ENCODE data around the gene HPDL. TPM values are rescaled to one million over a fixed set of nuclear protein-coding genes. Genes with fewer than 3 reads are reported as not detected.
"Not testable (repeated sequence)": the region's sequence is repeated elsewhere in the genome, so short reads cannot be mapped to it uniquely, and the experiment has no call there.

HPDL gene
- total RNA-seq, 1 donor from 2014 or later = 26.8 TPM

DNA sequence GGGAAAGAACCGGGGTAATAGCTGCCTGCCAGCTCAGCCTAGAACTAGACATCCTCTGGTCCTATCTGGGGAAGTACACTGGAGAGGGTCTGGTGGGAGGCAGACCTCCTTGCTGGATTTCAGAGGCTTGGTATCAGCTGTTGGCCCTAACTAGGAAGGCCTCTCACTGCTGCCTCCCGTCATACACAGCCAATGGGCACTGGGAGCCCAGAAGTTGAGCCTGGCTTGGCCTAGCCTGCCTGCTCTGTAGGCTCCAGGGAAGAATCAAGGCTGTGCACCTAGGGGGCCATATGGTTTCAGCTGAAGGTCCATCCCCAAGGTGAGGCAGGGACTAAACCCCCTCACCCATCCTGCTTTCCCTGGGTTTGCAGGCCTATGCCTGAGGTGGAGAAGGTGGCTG is 17.8 kb downstream of the HPDL start:
- intact Hi-C loops (cut with micrococcal nuclease) = loop anchor here (5.0 kb wide), 1 partner anchor 243 kb away; no protein-coding TSS in a partner anchor
- Mint-ChIP-seq H3K27me3 (ENCODE audit: low read depth) (no peaks in the 10 kb centered on the region), H3K4me1 (ENCODE audit: low read depth) (peaks cover 24% of the 10 kb centered on the region), H3K9me3 (no peaks in the 10 kb centered on the region), H3K4me3 (ENCODE audit: low read depth) (no peak overlapping the region), H3K36me3 (ENCODE audit: low read depth) (peaks cover 54% of the 10 kb centered on the region), H3K27ac (no peak overlapping the region)
- DNase-seq (ENCODE audit: low spot score) = no peak

DNA sequence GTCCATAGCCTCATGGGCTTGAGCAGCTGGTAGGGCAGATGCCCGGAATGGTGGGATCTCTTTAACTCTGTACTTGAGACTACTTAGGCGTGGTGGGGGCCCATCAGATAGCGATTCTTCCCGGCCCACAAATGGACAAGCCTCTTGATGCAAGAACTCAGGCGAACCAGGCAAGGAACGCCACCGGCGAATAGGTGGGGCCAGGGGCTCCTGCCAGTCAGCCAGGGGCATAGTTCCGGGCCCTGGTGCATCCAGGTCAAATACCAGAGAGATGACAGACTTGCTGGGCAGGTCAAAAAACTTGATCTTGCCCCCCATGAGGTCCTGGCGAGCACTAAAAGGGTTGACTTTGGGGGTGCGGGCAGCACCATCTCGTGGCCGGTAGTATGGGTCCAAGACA is 18.3 kb downstream of the HPDL start:
- H3K9me3 Mint-ChIP-seq = no peaks in the 10 kb centered on the region
- no peak overlapping the region for H3K4me3 Mint-ChIP-seq (ENCODE audit: low read depth)
- H3K4me1 Mint-ChIP-seq (ENCODE audit: low read depth) = peaks cover 25% of the 10 kb centered on the region
- no peak for DNase-seq (ENCODE audit: low spot score)
- H3K27ac Mint-ChIP-seq = no peak overlapping the region
- intact Hi-C loops (cut with micrococcal nuclease) = no loop called here
- H3K36me3 Mint-ChIP-seq (ENCODE audit: low read depth) = peaks cover 51% of the 10 kb centered on the region
- no peaks in the 10 kb centered on the region for H3K27me3 Mint-ChIP-seq (ENCODE audit: low read depth)

DNA sequence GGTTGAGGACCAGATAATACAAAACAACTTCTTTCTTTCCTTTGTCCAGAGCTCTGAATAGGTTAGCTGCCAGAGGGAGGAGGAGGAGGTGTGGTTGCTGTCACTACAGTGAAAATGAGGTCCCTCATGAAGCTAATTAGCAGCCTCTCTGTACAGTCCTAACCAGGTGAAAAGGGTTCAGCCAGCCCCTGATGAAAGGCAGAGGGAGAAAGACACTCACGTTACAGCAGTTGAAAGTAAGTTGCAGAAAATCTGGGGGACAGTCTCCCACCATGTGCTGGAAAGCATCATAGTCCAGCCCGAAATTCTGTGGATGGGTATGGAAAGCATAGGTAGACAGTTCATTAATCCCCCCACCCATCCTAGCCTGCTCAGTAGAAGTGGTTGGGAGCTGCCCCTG is 19.8 kb downstream of the HPDL start:
- Mint-ChIP-seq H3K27me3 (ENCODE audit: low read depth) (no peaks in the 10 kb centered on the region), H3K27ac (no peak overlapping the region), H3K36me3 (ENCODE audit: low read depth) (peaks cover 45% of the 10 kb centered on the region), H3K4me3 (ENCODE audit: low read depth) (no peak overlapping the region), H3K4me1 (ENCODE audit: low read depth) (peaks cover 33% of the 10 kb centered on the region), H3K9me3 (no peaks in the 10 kb centered on the region)
- intact Hi-C loops (cut with micrococcal nuclease) = no loop called here
- no peak for DNase-seq (ENCODE audit: low spot score)

DNA sequence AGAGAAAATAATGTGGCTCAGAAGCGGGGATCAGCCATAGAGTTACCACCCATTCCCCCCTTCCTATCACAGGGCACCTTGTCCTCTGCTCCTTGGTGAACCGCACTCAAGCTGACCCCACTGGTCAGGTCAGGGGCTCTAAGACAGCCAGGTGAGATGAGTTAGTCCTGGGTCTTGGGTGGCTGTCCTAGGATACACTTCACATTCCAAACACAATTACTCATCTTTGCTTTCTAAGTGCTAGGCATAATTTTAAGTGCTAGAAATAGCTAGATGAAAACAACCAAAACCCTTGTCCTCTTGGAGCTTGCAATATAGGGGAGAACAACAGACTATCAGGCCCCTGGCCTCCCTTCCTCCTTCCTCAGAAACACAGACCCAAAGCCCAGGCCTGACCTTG is 21.3 kb downstream of the HPDL start:
- intact Hi-C loops (cut with micrococcal nuclease) = no loop called here
- Mint-ChIP-seq H3K9me3 (no peaks in the 10 kb centered on the region), H3K36me3 (ENCODE audit: low read depth) (peaks cover 31% of the 10 kb centered on the region), H3K4me3 (ENCODE audit: low read depth) (no peak overlapping the region), H3K27me3 (ENCODE audit: low read depth) (no peaks in the 10 kb centered on the region), H3K27ac (no peak overlapping the region), H3K4me1 (ENCODE audit: low read depth) (peaks cover 29% of the 10 kb centered on the region)
- no peak for DNase-seq (ENCODE audit: low spot score)

DNA sequence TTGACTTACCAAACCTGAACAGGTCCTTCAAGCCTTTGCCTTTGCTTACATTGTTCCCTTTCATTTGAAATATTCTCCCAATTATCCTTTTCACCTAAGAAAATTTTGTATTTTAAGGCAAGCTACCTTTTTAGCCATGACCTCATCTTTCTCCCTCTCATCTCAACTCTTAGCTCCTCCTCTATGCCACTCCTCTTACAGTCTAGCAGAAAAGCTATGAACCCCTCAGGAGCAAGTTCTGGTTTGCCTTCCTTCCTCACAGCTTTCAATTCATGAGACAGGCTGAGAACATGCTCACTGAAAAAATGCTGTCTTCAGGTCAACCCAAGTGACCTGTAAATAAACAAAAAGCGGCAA is 21.9 kb downstream of the HPDL start:
- DNase-seq (ENCODE audit: low spot score) = no peak
- Mint-ChIP-seq H3K36me3 (ENCODE audit: low read depth) (peaks cover 25% of the 10 kb centered on the region), H3K9me3 (no peaks in the 10 kb centered on the region), H3K4me1 (ENCODE audit: low read depth) (peaks cover 29% of the 10 kb centered on the region), H3K27ac (no peak overlapping the region), H3K4me3 (ENCODE audit: low read depth) (no peak overlapping the region), H3K27me3 (ENCODE audit: low read depth) (no peaks in the 10 kb centered on the region)
- intact Hi-C loops (cut with micrococcal nuclease) = no loop called here

DNA sequence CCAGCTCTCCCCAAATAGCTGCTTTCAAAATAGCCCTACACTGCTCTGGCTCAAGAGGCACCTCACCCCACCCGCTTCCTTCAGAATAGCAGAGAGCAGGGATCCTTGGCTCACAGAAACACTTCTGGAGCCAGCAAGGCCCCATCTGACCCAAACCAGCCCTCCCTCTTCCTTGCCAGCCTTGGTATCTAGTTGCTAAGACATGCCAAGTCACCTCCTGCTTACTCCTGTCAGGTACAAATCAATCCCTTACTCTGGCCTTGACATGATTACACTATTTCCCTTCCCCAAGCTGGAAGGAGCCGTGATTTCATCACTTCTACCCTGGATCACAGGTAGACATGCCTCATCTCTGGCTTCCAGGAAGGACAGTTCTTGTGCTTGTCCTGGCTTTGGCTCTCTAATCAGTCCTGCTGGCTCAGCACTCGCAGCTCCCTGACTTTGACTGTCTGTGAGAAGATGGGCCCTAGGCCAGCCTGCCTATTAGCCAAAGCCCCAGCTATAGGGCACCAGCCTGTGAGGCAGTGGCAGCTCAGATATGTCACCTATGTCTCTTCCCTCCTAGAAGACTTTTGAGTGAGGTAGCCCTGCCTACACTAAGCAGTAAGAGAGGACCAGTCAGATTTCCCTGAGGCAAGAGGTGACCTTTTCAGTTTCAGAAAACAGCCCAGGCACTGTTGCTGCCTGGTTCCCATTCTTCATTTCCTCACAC is 22.4 kb downstream of the HPDL start:
- intact Hi-C loops (cut with micrococcal nuclease) = no loop called here
- Mint-ChIP-seq H3K36me3 (ENCODE audit: low read depth) (peaks cover 20% of the 10 kb centered on the region), H3K27me3 (ENCODE audit: low read depth) (no peaks in the 10 kb centered on the region), H3K4me1 (ENCODE audit: low read depth) (peaks cover 29% of the 10 kb centered on the region), H3K4me3 (ENCODE audit: low read depth) (no peak overlapping the region), H3K27ac (no peak overlapping the region), H3K9me3 (no peaks in the 10 kb centered on the region)
- no peak for DNase-seq (ENCODE audit: low spot score)

DNA sequence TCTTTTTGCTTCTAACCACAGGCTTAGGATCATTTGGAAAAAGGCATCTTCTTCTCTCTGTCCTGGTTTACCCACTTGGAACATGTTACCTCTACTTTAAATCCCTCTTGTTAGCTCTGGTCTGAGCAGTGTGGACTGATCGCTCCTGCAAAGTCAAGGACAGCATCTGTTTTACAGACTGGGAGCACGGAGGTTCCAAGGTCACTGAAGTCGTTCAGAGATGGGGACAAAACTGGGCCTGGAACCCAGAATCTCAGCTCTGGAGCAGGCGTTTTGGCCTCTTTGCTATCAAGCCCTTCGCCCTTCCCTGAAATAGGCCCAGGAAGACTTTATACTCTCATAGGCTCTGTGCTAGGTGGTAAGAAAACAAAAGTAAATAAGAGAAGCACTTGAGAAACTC is 24.8 kb downstream of the HPDL start:
- Mint-ChIP-seq H3K36me3 (ENCODE audit: low read depth) (no peaks in the 10 kb centered on the region), H3K27ac (no peak overlapping the region), H3K4me1 (ENCODE audit: low read depth) (peaks cover 31% of the 10 kb centered on the region), H3K4me3 (ENCODE audit: low read depth) (no peak overlapping the region), H3K27me3 (ENCODE audit: low read depth) (no peaks in the 10 kb centered on the region), H3K9me3 (no peaks in the 10 kb centered on the region)
- DNase-seq (ENCODE audit: low spot score) = no peak
- intact Hi-C loops (cut with micrococcal nuclease) = no loop called here

DNA sequence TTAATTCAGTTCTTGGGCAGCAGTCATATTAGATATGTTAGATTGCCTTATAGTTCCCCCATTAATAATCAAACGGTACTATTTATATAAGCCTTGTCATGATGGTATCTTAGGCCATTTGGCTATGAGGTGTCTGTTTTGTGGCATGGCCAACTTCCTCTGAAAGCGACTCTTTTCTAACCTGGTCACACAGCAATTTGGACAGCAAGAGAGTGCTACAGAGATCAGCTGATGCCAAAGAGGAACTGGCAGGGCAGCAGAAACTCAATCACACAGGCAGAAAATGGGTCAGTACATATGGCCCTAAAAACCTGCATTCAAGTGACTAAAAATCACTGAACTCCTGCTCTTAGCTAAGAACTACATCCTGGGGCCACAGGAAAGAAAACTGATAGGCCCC is 27.0 kb downstream of the HPDL start:
- Mint-ChIP-seq H3K36me3 (ENCODE audit: low read depth) (no peaks in the 10 kb centered on the region), H3K27ac (no peak overlapping the region), H3K27me3 (ENCODE audit: low read depth) (no peaks in the 10 kb centered on the region), H3K9me3 (no peaks in the 10 kb centered on the region), H3K4me3 (ENCODE audit: low read depth) (no peak overlapping the region), H3K4me1 (ENCODE audit: low read depth) (peaks cover 27% of the 10 kb centered on the region)
- no peak for DNase-seq (ENCODE audit: low spot score)
- intact Hi-C loops (cut with micrococcal nuclease) = no loop called here

DNA sequence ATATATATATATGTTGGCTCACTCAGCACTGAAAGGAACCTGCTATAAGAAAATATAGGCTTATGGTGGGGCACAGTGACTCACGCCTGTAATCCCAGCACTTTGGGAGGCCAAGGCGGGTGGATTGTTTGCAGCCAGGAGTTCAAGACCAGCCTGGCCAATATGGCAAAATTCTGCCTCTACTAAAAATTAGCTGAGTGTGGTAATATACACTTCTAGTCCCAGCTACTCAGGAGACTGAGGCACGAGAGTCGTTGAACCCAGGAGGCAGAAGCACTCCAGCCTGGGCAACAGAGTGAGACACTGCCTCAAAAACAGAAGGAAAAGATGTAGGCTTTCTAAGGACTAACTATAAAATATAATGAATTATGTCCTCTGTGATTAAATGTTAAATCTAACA is 28.1 kb downstream of the HPDL start:
- DNase-seq (ENCODE audit: low spot score) = no peak
- H3K4me3 Mint-ChIP-seq (ENCODE audit: low read depth) = no peak overlapping the region
- intact Hi-C loops (cut with micrococcal nuclease) = no loop called here
- H3K27ac Mint-ChIP-seq = no peak overlapping the region
- no peaks in the 10 kb centered on the region for H3K27me3 Mint-ChIP-seq (ENCODE audit: low read depth)
- no peaks in the 10 kb centered on the region for H3K36me3 Mint-ChIP-seq (ENCODE audit: low read depth)
- H3K4me1 Mint-ChIP-seq (ENCODE audit: low read depth) = peaks cover 22% of the 10 kb centered on the region
- H3K9me3 Mint-ChIP-seq = no peaks in the 10 kb centered on the region

DNA sequence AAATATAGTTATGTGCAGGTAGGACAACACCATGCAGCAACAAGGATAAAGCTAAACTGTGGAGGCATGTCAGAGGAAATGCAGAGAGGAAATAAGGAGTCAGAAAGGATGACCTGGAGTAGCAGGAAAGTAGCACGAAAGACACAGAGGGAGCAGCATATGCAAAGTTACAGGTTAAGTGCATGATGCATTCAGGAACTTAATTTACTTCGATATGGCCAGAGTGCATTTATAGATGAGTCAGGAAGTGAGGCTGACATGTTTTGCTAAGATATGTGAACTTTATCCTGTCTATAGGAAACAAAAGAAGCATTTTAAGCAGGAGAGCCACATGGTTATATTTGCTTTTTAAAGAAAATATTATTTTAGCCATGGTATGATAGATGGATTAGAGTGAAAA is 29.0 kb downstream of the HPDL start:
- no peak for DNase-seq (ENCODE audit: low spot score)
- intact Hi-C loops (cut with micrococcal nuclease) = no loop called here
- no peak overlapping the region for H3K4me3 Mint-ChIP-seq (ENCODE audit: low read depth)
- H3K9me3 Mint-ChIP-seq = no peaks in the 10 kb centered on the region
- peaks cover 20% of the 10 kb centered on the region for H3K4me1 Mint-ChIP-seq (ENCODE audit: low read depth)
- H3K36me3 Mint-ChIP-seq (ENCODE audit: low read depth) = no peaks in the 10 kb centered on the region
- H3K27me3 Mint-ChIP-seq (ENCODE audit: low read depth) = no peaks in the 10 kb centered on the region
- no peak overlapping the region for H3K27ac Mint-ChIP-seq

DNA sequence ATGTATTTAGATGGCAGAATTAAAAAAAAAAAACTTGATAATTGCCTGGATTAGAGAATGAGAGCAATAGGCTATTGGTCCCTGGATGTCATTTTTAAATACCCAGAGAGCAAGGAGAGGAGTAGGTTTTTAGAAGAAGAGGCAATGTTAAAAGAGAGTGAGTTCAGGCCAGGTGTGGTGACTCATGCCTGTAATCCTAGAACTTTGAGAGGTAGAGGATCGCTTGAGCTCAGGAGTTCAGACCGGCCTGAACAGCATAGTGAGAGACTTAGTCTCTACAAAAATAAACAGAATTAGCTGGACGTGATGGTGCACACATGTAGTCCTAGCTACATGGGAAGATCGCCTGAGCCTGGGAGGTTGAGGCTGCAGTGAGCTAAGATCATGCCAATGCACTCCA is 29.5 kb downstream of the HPDL start:
- no peak for DNase-seq (ENCODE audit: low spot score)
- intact Hi-C loops (cut with micrococcal nuclease) = no loop called here
- H3K27ac Mint-ChIP-seq = no peak overlapping the region
- H3K9me3 Mint-ChIP-seq = no peaks in the 10 kb centered on the region
- H3K4me1 Mint-ChIP-seq (ENCODE audit: low read depth) = peaks cover 17% of the 10 kb centered on the region
- no peaks in the 10 kb centered on the region for H3K27me3 Mint-ChIP-seq (ENCODE audit: low read depth)
- no peaks in the 10 kb centered on the region for H3K36me3 Mint-ChIP-seq (ENCODE audit: low read depth)
- H3K4me3 Mint-ChIP-seq (ENCODE audit: low read depth) = no peak overlapping the region

DNA sequence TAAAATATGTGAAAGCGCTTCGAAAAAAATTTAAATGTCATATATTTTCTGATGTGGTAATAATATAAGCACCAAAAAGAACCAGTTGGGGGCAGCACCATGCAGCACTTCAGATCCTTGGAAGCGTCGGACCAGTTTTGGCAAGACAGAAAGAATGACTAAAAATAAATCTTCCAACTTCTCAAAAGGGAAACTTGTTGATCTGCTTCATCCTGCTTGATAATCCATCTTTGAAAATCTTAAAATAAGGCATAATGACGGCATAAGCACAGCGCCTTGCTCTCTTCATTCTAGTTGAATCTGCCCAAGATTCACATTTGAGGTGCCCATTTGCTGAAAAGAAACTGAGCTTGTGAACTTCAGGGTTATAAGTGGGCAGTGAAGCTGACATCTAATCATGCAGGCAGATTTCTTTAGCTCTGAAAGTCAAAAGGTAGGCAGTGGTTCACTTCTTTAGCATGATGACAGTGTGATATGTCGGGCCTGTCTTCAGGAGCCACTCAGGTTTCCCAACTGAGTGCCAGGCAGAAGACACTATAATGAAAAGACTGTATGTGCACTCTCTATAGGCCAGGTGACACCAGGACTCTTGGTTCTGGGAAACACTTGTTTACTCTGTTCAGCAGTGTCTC is 33.3 kb downstream of the HPDL start:
- Mint-ChIP-seq H3K4me3 (ENCODE audit: low read depth) (no peak overlapping the region), H3K9me3 (no peaks in the 10 kb centered on the region), H3K36me3 (ENCODE audit: low read depth) (no peaks in the 10 kb centered on the region), H3K4me1 (ENCODE audit: low read depth) (peaks cover 11% of the 10 kb centered on the region), H3K27me3 (ENCODE audit: low read depth) (no peaks in the 10 kb centered on the region), H3K27ac (no peak overlapping the region)
- intact Hi-C loops (cut with micrococcal nuclease) = loop anchor here (1.0 kb wide), 1 partner anchor 133 kb away; no protein-coding TSS in a partner anchor
- no peak for DNase-seq (ENCODE audit: low spot score)

DNA sequence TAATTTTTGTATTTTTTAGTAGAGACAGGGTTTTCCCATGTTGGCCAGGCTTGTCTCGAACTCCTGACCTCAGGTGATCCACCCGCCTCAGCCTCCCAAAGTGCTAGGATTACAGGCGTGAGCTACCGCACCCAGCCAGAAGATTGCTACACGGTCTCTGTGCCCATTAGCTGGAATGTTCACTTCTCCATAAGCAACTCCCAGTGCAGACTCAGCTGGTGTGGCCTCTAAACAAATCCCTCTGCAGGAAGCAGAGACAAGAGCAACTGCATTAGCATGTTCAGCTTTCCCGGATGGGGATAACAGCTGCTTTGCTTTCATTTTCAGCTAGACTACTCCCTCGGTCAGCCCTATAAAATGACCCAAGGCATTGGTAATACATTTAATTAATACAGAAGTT is 34.3 kb downstream of the HPDL start:
- intact Hi-C loops (cut with micrococcal nuclease) = loop anchor here (1.0 kb wide), 1 partner anchor 132 kb away; no protein-coding TSS in a partner anchor
- H3K4me1 Mint-ChIP-seq (ENCODE audit: low read depth) = not testable (repeated sequence)

More for the DNA sequence above, 34.3 kb downstream of the HPDL start:
- not testable (repeated sequence) for H3K27ac Mint-ChIP-seq; H3K4me3 Mint-ChIP-seq (ENCODE audit: low read depth); H3K27me3 Mint-ChIP-seq (ENCODE audit: low read depth); H3K9me3 Mint-ChIP-seq; H3K36me3 Mint-ChIP-seq (ENCODE audit: low read depth); DNase-seq (ENCODE audit: low spot score)
